Neural progenitor cell (in vitro differentiated cells): ENCODE data around the gene ARRDC3. TPM values are rescaled to one million over a fixed set of nuclear protein-coding genes. Genes with fewer than 3 reads are reported as not detected.
A peak's percentile ranks its signal among the peaks of the same experiment; 100 is the strongest.

Experiments used
- DNase-seq: peaks from one replicate; pipeline ENCODE4 v3.0.0-alpha.2; 2016; ENCODE audit warnings: low spot score
- H2AFZ ChIP-seq: fragments of 200-600 bp; sonication (generic); replicated peaks from 2 replicates; pipeline ENCODE4 v1.6.1; 2016; ENCODE audit warnings: antibody characterized with exemption
- H3F3A ChIP-seq: fragments of 200-600 bp; sonication (generic); 2 replicates; pipeline ENCODE4 v1.6.1; 2016; ENCODE audit warnings: antibody characterized with exemption, low read depth
- H3K27ac ChIP-seq: fragments of 200-600 bp; sonication (generic); 2 replicates; pipeline ENCODE4 v1.5.1; 2016; ENCODE audit warnings: mild to moderate bottlenecking
- H3K27me3 ChIP-seq: fragments of 200-600 bp; sonication (generic); 2 replicates; pipeline ENCODE4 v1.6.1; 2016; ENCODE audit warnings: mild to moderate bottlenecking, moderate library complexity
- H3K36me3 ChIP-seq: fragments of 200-600 bp; sonication (generic); 2 replicates; pipeline ENCODE4 v1.5.1; 2016
- H3K4me1 ChIP-seq: fragments of 200-600 bp; sonication (generic); 2 replicates; pipeline ENCODE4 v1.6.1; 2016; ENCODE audit warnings: mixed run types
- H3K4me2 ChIP-seq: fragments of 200-600 bp; sonication (generic); 2 replicates; pipeline ENCODE4 v1.6.1; 2016
- H3K4me3 ChIP-seq: fragments of 200-600 bp; sonication (generic); 2 replicates; pipeline ENCODE4 v1.5.1; 2016
- H3K79me2 ChIP-seq: fragments of 200-600 bp; sonication (generic); 2 replicates; pipeline ENCODE4 v1.6.1; 2016; ENCODE audit warnings: low read depth
- H3K9ac ChIP-seq: fragments of 200-600 bp; sonication (generic); 2 replicates; pipeline ENCODE4 v1.6.1; 2016
- H3K9me3 ChIP-seq: fragments of 200-600 bp; sonication (generic); 2 replicates; pipeline ENCODE4 v1.5.1; 2016; ENCODE audit warnings: low read depth
- H4K20me1 ChIP-seq: fragments of 200-600 bp; sonication (generic); 2 replicates; pipeline ENCODE4 v1.6.1; 2016; ENCODE audit warnings: low read depth
- H3K27ac Mint-ChIP-seq: 3 replicates; pipeline ENCODE4 v1.8.0; 2021; ENCODE audit warnings: mixed read lengths
- H3K27me3 Mint-ChIP-seq: 2 replicates; pipeline ENCODE4 v1.8.0; 2022; ENCODE audit warnings: low read depth, mild to moderate bottlenecking, inconsistent platforms, moderate library complexity, mixed read lengths; ENCODE audit not compliant: insufficient read depth
- H3K36me3 Mint-ChIP-seq: 3 replicates; pipeline ENCODE4 v1.8.0; 2021; ENCODE audit warnings: mixed read lengths
- H3K4me1 Mint-ChIP-seq: 3 replicates; pipeline ENCODE4 v1.8.0; 2021; ENCODE audit warnings: mixed read lengths
- H3K4me3 Mint-ChIP-seq: 3 replicates; pipeline ENCODE4 v1.8.0; 2021; ENCODE audit warnings: mild to moderate bottlenecking, moderate library complexity, mixed read lengths
- H3K9me3 Mint-ChIP-seq: 3 replicates; pipeline ENCODE4 v1.8.0; 2020; ENCODE audit warnings: mixed read lengths
- EZH2 ChIP-seq: fragments of 200-600 bp; sonication (generic); IDR thresholded peaks from 2 replicates; pipeline ENCODE4 v1.6.1; 2017; ENCODE audit warnings: antibody characterized with exemption, mild to moderate bottlenecking, moderate library complexity
- EZH2phosphoT487 ChIP-seq: fragments of 200-600 bp; sonication (generic); IDR thresholded peaks from 2 replicates; pipeline ENCODE4 v1.6.1; 2017; ENCODE audit warnings: antibody characterized with exemption
- total RNA-seq: library from RNA; depleted of rRNA; stranded (reverse); fragments of >200 nt; gene quantifications from 2 replicates; pipeline ENCODE4 v1.2.3, GENCODE V29; 2015; ENCODE audit warnings: low replicate concordance
- TF ChIP-seq, protein P1 (sequence below): fragments of 200-600 bp; sonication (generic); IDR thresholded peaks from 2 replicates; pipeline ENCODE4 v1.5.1; 2017; ENCODE audit warnings: antibody characterized with exemption, mild to moderate bottlenecking

The ARRDC3 gene
- total RNA-seq, 1 donor from 2014 or later, result 126 TPM

DNA sequence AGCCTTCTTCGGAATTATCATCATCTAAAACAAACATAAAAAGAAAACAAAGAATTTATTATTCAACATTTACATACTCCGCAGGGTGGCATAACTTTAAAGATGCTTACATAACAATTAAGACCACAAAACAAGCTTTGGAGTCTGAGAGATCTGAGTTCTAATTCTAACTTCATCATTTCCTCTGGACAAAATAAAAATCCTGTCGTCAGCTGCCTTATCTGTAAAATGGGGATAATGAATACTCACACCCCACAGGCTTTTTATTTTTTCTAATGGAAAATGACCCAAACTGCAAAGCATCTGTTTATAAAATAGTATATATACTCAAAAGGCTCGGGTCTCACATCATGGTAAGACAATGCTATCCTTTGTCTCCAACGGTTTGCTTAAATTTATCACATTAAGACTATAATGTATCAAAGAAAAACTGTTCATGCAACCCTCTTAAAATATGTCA, 4.3 kb downstream of the ARRDC3 start:
- peak overlapping the region; percentile 97 for H3K27ac Mint-ChIP-seq
- Histone ChIP-seq H3K27ac (peak overlapping the region; percentile 100), H2AFZ (no peak overlapping the region), H3K36me3 (peaks cover 40% of the 10 kb centered on the region), H3K27me3 (no peaks in the 10 kb centered on the region), H3F3A (peaks cover 74% of the 10 kb centered on the region), H3K79me2 (peaks cover 73% of the 10 kb centered on the region), H3K4me3 (peak overlapping the region; percentile 70), H3K4me1 (peaks cover 15% of the 10 kb centered on the region), H4K20me1 (peaks cover 1% of the 10 kb centered on the region), H3K9me3 (no peaks in the 10 kb centered on the region), H3K9ac (peak overlapping the region; percentile 98), H3K4me2 (peak overlapping the region; percentile 85)
- peak overlapping the region; percentile 98 for H3K4me3 Mint-ChIP-seq
- H3K27me3 Mint-ChIP-seq, result peaks cover 3% of the 10 kb centered on the region
- peaks cover 26% of the 10 kb centered on the region for H3K36me3 Mint-ChIP-seq
- TF ChIP-seq, protein P1, sequence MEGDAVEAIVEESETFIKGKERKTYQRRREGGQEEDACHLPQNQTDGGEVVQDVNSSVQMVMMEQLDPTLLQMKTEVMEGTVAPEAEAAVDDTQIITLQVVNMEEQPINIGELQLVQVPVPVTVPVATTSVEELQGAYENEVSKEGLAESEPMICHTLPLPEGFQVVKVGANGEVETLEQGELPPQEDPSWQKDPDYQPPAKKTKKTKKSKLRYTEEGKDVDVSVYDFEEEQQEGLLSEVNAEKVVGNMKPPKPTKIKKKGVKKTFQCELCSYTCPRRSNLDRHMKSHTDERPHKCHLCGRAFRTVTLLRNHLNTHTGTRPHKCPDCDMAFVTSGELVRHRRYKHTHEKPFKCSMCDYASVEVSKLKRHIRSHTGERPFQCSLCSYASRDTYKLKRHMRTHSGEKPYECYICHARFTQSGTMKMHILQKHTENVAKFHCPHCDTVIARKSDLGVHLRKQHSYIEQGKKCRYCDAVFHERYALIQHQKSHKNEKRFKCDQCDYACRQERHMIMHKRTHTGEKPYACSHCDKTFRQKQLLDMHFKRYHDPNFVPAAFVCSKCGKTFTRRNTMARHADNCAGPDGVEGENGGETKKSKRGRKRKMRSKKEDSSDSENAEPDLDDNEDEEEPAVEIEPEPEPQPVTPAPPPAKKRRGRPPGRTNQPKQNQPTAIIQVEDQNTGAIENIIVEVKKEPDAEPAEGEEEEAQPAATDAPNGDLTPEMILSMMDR, result no peak
- TF ChIP-seq EZH2 (no peak), EZH2phosphoT487 (no peak)
- peaks cover 21% of the 10 kb centered on the region for H3K4me1 Mint-ChIP-seq
- no peak for DNase-seq
- H3K9me3 Mint-ChIP-seq, result no peaks in the 10 kb centered on the region

DNA sequence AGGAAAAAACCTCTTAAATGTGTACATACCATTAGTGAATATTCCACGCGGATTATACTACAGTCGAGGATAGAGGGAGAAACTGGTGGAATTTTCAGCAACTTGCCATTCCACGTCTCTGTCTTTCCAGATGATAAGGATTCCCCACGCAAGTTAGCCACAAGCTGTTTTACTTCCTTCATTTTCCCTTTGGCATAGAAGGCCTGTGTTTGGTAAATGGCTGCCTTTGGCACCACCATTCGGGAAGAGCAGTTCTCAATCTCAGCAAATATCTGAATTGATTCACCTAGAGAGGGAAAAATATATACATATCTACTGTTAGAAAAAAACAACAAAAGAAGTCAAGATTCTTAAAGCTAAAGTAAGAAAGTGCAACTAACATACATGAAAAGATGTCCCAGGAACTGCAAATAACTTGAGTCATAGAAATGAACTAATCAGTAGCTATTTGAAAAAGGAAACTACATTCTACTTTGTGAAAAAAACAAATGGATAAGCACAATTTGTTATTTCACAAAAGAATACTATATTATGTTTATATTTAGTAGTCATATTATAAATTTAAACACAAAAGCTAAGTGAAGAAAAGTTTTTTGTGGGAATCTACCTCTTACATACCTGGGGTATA, 8.1 kb downstream of the ARRDC3 start:
- no peak overlapping the region for H3K27ac ChIP-seq
- H3K4me3 ChIP-seq, result no peak overlapping the region
- H3K4me3 Mint-ChIP-seq, result no peak overlapping the region
- peaks cover 62% of the 10 kb centered on the region for H3F3A ChIP-seq
- no peak overlapping the region for H3K4me2 ChIP-seq
- H3K27me3 ChIP-seq, result no peaks in the 10 kb centered on the region
- no peak overlapping the region for H3K27ac Mint-ChIP-seq
- TF ChIP-seq, protein P1, result no peak
- no peak for TF ChIP-seq EZH2
- TF ChIP-seq EZH2phosphoT487, result no peak
- H4K20me1 ChIP-seq, result peaks cover 19% of the 10 kb centered on the region
- H3K9ac ChIP-seq, result no peak overlapping the region
- no peak overlapping the region for H2AFZ ChIP-seq
- H3K9me3 Mint-ChIP-seq, result no peaks in the 10 kb centered on the region
- peaks cover 21% of the 10 kb centered on the region for H3K4me1 Mint-ChIP-seq
- no peaks in the 10 kb centered on the region for H3K9me3 ChIP-seq
- no peaks in the 10 kb centered on the region for H3K27me3 Mint-ChIP-seq
- no peak for DNase-seq
- H3K4me1 ChIP-seq, result peaks cover 15% of the 10 kb centered on the region
- H3K36me3 Mint-ChIP-seq, result peaks cover 48% of the 10 kb centered on the region
- H3K79me2 ChIP-seq, result peaks cover 60% of the 10 kb centered on the region
- peaks cover 77% of the 10 kb centered on the region for H3K36me3 ChIP-seq

DNA sequence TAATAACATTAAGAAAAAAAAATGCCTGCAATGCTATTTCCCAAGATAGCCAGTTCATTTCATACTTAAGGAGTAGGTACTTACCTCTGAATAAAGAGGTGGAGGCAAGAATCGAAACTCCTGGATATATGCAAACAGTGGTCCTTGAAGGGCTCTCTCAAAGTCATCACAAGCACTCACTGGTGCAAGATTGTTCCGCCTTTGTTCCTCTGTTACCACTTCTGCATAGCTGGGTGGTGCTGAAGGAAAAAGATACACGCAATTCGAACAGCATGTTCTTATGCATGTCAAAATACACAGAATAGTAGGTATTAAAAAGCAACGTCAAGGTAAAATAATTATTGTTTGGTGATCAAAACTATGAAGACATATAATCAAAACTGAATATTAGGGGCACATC, 9.5 kb downstream of the ARRDC3 start:
- Histone ChIP-seq H4K20me1 (peaks cover 31% of the 10 kb centered on the region), H3K27me3 (no peaks in the 10 kb centered on the region), H3K27ac (no peak overlapping the region), H3K9ac (no peak overlapping the region), H2AFZ (no peak overlapping the region), H3K36me3 (peaks cover 91% of the 10 kb centered on the region), H3K9me3 (no peaks in the 10 kb centered on the region), H3K4me2 (no peak overlapping the region), H3K4me3 (no peak overlapping the region), H3K79me2 (peaks cover 54% of the 10 kb centered on the region), H3K4me1 (peaks cover 6% of the 10 kb centered on the region), H3F3A (peaks cover 62% of the 10 kb centered on the region)
- Mint-ChIP-seq H3K27me3 (no peaks in the 10 kb centered on the region), H3K27ac (no peak overlapping the region), H3K9me3 (no peaks in the 10 kb centered on the region), H3K36me3 (peaks cover 51% of the 10 kb centered on the region), H3K4me3 (no peak overlapping the region), H3K4me1 (peaks cover 12% of the 10 kb centered on the region)
- DNase-seq, result no peak
- TF ChIP-seq EZH2phosphoT487 (no peak), EZH2 (no peak)
- TF ChIP-seq, protein P1, result no peak
